Right lung (tissue), 10 donors: ENCODE data around the gene REXO4. TPM values are rescaled to one million over a fixed set of nuclear protein-coding genes. Genes with fewer than 3 reads are reported as not detected.

ENCODE experiments used
- DNase-seq, 2 donors: peaks; one replicate each; pipeline ENCODE4 v3.0.0-alpha.2; 2013
- long read RNA-seq, 8 donors: transcript quantifications; one replicate each; lab custom pipeline, GENCODE V29; 2026
- polyA plus RNA-seq, 5 donors: library from polyadenylated mRNA; unstranded; fragments of 120-200 nt; gene quantifications; one replicate each; pipeline versions ENCODE4 v1.2.1 to v1.2.3, GENCODE V29; 2013; ENCODE audit warnings: inconsistent platforms in 1 of 5, low replicate concordance in 1 of 5; ENCODE audit not compliant: insufficient read length in 5 of 5, insufficient read depth in 1 of 5

The REXO4 gene
- polyA plus RNA-seq = 10 to 100 TPM; 23.0 to 31.4 (median 29.3) TPM
- long read RNA-seq, donor 1, transcript REXO4-202 (8 exons, 2,360 nt) = major isoform, 7 of 34 reads
- long read RNA-seq, donor 1, partial matches to known transcripts = 26 of 34 reads
- long read RNA-seq, donor 1, other reads (novel, unspliced or antisense) = 0 of 34 reads
- long read RNA-seq, donor 2, transcript REXO4-202 (8 exons, 2,360 nt) = major isoform, 5 of 5 reads
- long read RNA-seq, donor 2, partial matches to known transcripts = 0 of 5 reads
- long read RNA-seq, donor 2, other reads (novel, unspliced or antisense) = 0 of 5 reads
- long read RNA-seq, donor 3, transcript REXO4-202 (8 exons, 2,360 nt) = major isoform, 6 of 25 reads
- long read RNA-seq, donor 3, partial matches to known transcripts = 19 of 25 reads
- long read RNA-seq, donor 3, other reads (novel, unspliced or antisense) = 0 of 25 reads
- long read RNA-seq, donor 4, partial matches to known transcripts = 18 of 19 reads
- long read RNA-seq, donor 4, other reads (novel, unspliced or antisense) = 0 of 19 reads
- long read RNA-seq, donor 5, partial matches to known transcripts = 19 of 23 reads
- long read RNA-seq, donor 5, other reads (novel, unspliced or antisense) = 0 of 23 reads
- long read RNA-seq, donor 6, partial matches to known transcripts = 12 of 16 reads
- long read RNA-seq, donor 6, other reads (novel, unspliced or antisense) = 0 of 16 reads
- long read RNA-seq, donor 7, partial matches to known transcripts = 0 of 3 reads
- long read RNA-seq, donor 7, other reads (novel, unspliced or antisense) = 0 of 3 reads
- long read RNA-seq, donor 8, partial matches to known transcripts = 9 of 13 reads
- long read RNA-seq, donor 8, other reads (novel, unspliced or antisense) = 0 of 13 reads

GRCh38 chr9:133417541-133418461 is at the start of gene REXO4:
REXO4 (minus strand) TSS chr9:133418010; CDS start chr9:133417844, 166 bp downstream.
- peak; percentile 87 for DNase-seq

GRCh38 chr9:133467101-133467500 is 49.3 kb upstream of the REXO4 start:
- no peak for DNase-seq

- no peak for DNase-seq
These were observed 48.2 kb upstream of the REXO4 start for GRCh38 chr9:133465984-133466383.

GRCh38 chr9:133464638-133465037 is 46.8 kb upstream of the REXO4 start:
- no peak for DNase-seq

GRCh38 chr9:133463864-133464615 is 46.2 kb upstream of the REXO4 start:
- DNase-seq = no peak

- no peak for DNase-seq
These were observed 45.5 kb upstream of the REXO4 start for GRCh38 chr9:133463234-133463863.

- DNase-seq = no peak
These were observed 44.2 kb upstream of the REXO4 start for GRCh38 chr9:133461975-133462374.

- DNase-seq = peak; percentile 46 to 47
These were observed 42.8 kb upstream of the REXO4 start for GRCh38 chr9:133460405-133461175.

- DNase-seq = peak; percentile 95
These were observed 41.9 kb upstream of the REXO4 start, which contains the start of gene CACFD1 for GRCh38 chr9:133459476-133460404. CACFD1 (plus strand) TSS chr9:133459978; CDS start chr9:133460067, 89 bp downstream.

- DNase-seq = no peak
These were observed 41.0 kb upstream of the REXO4 start for GRCh38 chr9:133458643-133459312.

- no peak for DNase-seq
These were observed 39.9 kb upstream of the REXO4 start for GRCh38 chr9:133457748-133458147.

GRCh38 chr9:133457233-133457632 is 39.4 kb upstream of the REXO4 start:
- no peak for DNase-seq

- DNase-seq = no peak
These were observed 38.6 kb upstream of the REXO4 start for GRCh38 chr9:133456409-133456808.

GRCh38 chr9:133455936-133456335 is 38.1 kb upstream of the REXO4 start:
- DNase-seq = no peak

GRCh38 chr9:133454943-133455673 is 37.3 kb upstream of the REXO4 start:
- DNase-seq = no peak

- DNase-seq = no peak
These were observed 36.5 kb upstream of the REXO4 start for GRCh38 chr9:133454325-133454724.

- no peak for DNase-seq
These were observed 35.8 kb upstream of the REXO4 start for GRCh38 chr9:133453651-133454050.
